HG03039 (cell line): ENCODE measurements around the gene TIAM2.
"Not testable (repeated sequence)": the region's sequence is repeated elsewhere in the genome, so short reads cannot be mapped to it uniquely, and the experiment has no call there.

ENCODE experiments used
- ATAC-seq: cut with Tn5 transposase; IDR thresholded peaks from one replicate; pipeline ENCODE4 v1.9.1; 2021; ENCODE audit warnings: mild to moderate bottlenecking, moderate library complexity; ENCODE audit not compliant: unreplicated experiment

The TIAM2 gene

GRCh38 chr6:155090166-155090565 is 95.1 kb downstream of the TIAM2 start:
- no peak for ATAC-seq

- ATAC-seq = no peak
Observed at GRCh38 chr6:155091756-155092155, 96.6 kb downstream of the TIAM2 start.

GRCh38 chr6:155093430-155093829 is 98.3 kb downstream of the TIAM2 start:
- no peak for ATAC-seq

- ATAC-seq = no peak
Observed at GRCh38 chr6:155100087-155100486, 105.0 kb downstream of the TIAM2 start.

DNA sequence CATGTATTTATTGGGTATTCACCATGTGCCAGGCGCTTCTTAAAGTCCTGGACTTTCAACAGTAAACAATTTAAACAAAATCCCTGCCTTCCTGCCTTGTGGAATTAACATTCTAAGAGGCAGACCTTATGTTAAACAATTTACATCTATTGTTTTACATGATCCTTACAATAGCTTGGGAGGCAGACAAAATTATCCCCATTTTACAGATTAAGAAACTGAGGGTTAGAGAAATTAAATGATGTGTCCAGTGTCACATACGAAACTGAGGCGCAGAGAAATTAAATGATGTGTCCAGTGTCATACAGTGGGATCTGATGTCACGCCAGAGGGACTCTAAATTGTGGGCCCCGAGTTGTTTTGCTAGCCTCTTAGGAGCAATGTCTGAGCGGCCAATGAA is 105.5 kb downstream of the TIAM2 start:
- ATAC-seq = no peak

- ATAC-seq = not testable (repeated sequence)
Observed at GRCh38 chr6:155103083-155103645, 108.0 kb downstream of the TIAM2 start.

- no peak for ATAC-seq
Observed at GRCh38 chr6:155103816-155104366, 108.8 kb downstream of the TIAM2 start.

DNA sequence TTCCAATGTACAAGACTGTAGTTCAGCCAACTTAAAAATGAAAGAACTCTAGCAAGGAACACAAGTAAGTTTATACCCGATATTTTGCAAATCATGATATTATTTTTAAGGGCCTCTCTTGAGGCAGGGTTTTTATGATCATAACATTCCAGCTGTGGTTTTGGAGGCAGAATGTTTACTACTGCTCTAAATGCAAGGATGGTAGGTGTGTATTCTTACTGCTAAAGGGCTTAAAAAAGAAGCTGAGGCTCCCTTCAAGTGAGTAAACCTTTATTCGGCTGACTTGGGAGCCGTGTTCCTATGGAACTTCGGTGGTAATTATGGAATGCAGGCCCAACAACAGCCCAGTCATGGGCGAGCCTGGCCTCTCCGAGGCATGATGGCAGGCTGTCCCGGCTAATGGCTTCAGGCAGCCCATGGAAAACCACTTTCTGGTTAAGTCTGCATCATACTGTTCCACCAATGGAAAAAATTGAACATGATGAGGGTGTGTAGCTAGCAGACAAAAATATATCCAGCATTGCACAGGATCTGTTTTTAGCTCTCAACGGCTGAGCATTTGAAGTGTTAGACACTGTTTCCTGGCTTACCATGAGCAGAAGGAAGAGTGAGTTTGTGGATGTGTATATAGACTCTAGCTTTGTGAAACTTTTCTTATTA is 111.5 kb downstream of the TIAM2 start:
- no peak for ATAC-seq

DNA sequence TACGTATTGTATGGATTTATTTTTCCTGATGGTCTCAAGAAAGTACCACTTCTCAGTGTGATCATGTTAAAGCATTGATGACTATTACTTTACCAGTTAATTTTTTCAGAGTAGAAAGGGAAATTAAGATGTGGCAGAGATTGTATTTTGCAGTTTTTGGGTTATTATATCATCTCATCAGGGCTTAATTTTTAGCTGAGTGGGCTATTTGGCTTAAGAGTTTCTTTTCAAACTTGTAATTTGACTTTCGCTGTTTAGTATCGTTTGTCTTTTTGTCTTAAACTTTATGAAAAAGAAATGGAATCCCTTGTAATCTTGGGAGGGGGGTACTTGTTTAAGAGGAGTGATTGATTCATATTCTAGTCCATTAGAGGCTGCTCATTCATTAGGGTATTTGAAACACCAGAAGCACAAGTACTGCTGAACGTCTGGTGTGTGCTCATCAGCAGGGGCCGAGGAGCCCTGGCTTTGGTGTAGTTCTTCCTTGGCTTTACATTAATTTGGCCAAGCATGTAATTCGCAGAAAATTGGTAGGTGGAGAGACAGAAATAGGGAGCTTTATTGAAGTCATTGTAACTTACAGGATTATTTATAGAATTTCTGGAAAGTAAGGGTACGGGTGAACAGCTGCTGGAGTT is 112.4 kb downstream of the TIAM2 start:
- no peak for ATAC-seq

- no peak for ATAC-seq
Observed at GRCh38 chr6:155108070-155108820, 113.1 kb downstream of the TIAM2 start.

- ATAC-seq = no peak
Observed at GRCh38 chr6:155110721-155111120, 115.6 kb downstream of the TIAM2 start.

GRCh38 chr6:155112757-155113156 is 117.6 kb downstream of the TIAM2 start:
- no peak for ATAC-seq

DNA sequence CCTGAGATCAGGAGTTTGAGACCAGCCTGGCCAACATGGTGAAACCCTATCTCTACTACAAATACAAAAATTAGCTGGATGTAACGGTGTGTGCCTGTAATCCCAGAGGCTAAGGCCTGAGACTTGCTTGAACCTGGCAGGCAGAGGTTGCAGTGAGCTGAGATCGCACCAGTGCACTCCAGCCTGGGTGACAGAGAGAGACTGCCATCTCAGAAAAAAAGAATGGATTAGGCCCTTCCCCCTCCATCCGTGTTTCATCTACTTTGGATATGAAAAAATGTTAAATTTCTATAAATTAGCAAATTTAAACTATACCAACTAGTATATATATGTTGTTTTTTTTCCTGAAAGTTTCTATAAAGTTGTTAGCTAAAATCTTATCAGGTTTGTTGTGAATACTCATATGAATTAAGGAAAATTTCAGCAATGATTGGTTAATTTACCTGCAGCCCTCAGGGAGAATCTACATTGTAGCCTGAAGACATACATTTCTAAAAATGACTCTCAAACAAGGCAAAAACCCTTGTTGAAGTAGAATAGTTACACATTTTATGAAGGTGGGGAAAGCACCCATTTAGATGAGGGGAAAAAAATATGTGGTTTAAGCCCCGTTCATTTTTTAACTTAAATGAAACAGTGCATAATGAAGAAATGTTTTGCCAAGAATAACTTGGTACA is 120.9 kb downstream of the TIAM2 start:
- ATAC-seq = no peak

- no peak for ATAC-seq
Observed at GRCh38 chr6:155116571-155116910, 121.4 kb downstream of the TIAM2 start.

DNA sequence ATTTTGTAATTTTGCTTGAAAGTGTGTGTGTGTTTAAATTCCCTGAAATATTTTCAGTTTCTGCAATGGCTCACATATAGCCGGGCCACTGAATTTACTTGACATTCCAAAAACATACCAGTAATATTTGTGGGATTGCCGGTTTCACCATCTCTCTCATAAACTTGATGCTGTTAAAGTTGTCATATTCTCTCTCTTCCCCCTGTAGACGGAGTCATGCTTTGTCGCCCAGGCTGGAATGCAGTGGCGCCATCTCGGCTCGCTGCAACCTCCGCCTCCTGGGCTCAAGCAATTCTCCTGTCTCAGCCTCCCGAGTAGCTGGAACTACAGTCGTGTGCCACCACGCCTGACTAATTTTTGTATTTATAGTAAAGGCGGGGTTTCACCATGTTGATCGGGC is 122.1 kb downstream of the TIAM2 start:
- ATAC-seq = no peak

DNA sequence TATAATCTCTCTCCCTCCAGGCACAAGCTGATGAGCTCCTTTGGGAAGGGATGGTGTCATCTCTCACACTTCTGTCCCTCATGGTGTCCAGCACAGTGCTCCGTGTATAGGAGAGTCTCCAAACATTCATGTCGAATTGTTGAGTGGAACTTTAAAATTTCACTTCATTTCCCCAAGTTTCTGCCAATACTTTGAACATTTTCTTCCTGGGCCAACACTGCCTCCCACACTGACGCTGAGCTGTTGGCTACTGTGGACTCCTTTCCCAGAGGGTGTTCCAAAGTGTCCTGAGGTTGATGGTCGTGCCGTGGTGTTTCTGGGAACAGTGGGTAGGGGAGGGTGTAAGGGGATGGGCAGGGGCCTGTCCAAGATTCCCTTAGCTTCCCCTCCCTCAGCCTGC is 122.7 kb downstream of the TIAM2 start:
- ATAC-seq = no peak

- ATAC-seq = not testable (repeated sequence)
Observed at GRCh38 chr6:155119201-155119600, 124.1 kb downstream of the TIAM2 start.

DNA sequence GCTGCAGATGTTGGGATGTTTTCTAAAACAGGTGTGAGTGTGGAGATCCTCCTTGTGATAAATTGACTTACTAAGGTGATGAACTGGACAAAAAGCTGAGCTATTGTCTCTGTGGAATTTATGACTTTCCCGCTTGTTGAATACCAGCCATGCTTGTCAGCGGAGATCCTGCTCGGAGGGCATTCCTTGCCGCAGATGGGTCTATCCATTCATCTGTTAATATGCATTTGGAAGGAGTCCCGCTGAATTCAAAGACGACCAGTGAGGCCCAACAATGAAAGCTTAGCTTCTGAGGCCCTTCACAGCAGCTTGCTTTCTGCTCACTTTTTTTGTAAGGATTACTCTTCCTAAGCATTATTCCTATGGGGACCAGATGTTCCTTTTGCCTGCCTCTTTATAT is 124.9 kb downstream of the TIAM2 start:
- ATAC-seq = no peak

DNA sequence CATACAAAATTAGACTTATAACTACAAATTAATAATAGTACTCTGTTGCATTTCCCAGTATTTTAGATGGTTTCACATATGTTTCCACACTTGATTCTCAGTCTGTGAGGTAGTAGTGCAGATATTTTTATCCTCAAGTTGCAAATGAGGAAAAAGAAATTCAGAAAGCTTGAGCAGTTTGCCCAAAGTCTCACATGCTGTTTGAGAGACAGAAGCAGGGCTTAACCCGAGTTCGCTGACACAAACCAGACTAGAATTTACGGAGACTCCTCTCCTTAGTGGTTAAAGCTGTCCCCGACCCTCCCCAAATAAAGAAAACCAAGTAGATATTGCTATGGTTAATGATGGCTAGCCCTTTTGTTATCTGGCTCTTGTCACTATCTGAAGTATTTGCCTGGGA is 126.2 kb downstream of the TIAM2 start:
- no peak for ATAC-seq

DNA sequence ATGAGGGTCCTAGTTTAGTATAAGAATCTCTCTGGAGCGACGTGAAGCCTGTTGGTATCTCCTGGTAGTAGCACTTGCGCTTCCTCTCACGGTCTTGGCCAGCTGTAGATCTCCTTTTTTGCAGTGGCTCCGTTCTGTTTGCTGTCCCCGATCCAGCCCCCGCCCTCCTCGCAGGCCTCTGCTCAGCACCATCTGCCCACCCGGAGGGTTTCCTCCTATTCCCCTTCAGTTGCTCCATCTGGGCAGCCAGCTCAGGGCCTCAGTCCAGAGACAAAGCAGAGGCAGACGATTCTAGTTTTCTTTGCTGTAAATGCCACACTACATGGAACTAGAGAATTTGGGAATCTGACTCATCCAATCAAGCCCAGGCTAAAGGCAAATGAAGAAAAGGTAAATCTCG is 126.6 kb downstream of the TIAM2 start:
- ATAC-seq = no peak
